Lower leg skin (tissue), 3 donors: ENCODE data around the gene DOCK9.

Experiments
- CTCF ChIP-seq, 3 donors: fragments of 450-650 bp; IDR thresholded peaks; one replicate each; pipeline ENCODE4 v1.5.1; 2016; ENCODE audit warnings: antibody characterized with exemption in 3 of 3, mild to moderate bottlenecking in 3 of 3, moderate library complexity in 2 of 3
- POLR2A ChIP-seq, 2 donors: fragments of 450-650 bp; IDR thresholded peaks; one replicate each; pipeline ENCODE4 v1.6.1; 2016 to 2017; ENCODE audit warnings: antibody characterized with exemption in 2 of 2, mild to moderate bottlenecking in 1 of 2, moderate library complexity in 1 of 2

GRCh38 chr13:98974053-98974452 lies 3.8 kb downstream of the DOCK9 start:
- TF ChIP-seq CTCF (IDR thresholded peaks at IDR 0.05), result no peak
- TF ChIP-seq POLR2A (IDR thresholded peaks at IDR 0.05), result no peak
